ENCODE measurements around the gene YIF1A. TPM values are rescaled to one million over a fixed set of nuclear protein-coding genes. Genes with fewer than 3 reads are reported as not detected.
A peak's percentile ranks its signal among the peaks of the same experiment; 100 is the strongest.

YIF1A gene
- total RNA-seq, 1 donor from 2014 or later: 115 TPM

GRCh38 chr11:66318600-66318970 lies 29.6 kb upstream of the YIF1A start:
- no peak for DNase-seq
- H3K4me1 Mint-ChIP-seq (ENCODE audit: low read depth, unreplicated experiment): peaks cover 41% of the 10 kb centered on the region
- H3K27me3 Mint-ChIP-seq (ENCODE audit: unreplicated experiment): peaks cover 24% of the 10 kb centered on the region
- H3K4me3 Mint-ChIP-seq (ENCODE audit: unreplicated experiment): peak overlapping the region; percentile 74
- no peaks in the 10 kb centered on the region for H3K36me3 Mint-ChIP-seq (ENCODE audit: unreplicated experiment)
- peak overlapping the region; percentile 94 for H3K27ac Mint-ChIP-seq (ENCODE audit: unreplicated experiment)
- TF ChIP-seq CTCF (IDR thresholded peaks at IDR 0.05; ENCODE audit: partially characterized antibody, unreplicated experiment): no peak
- H3K9me3 Mint-ChIP-seq (ENCODE audit: unreplicated experiment): peaks cover 30% of the 10 kb centered on the region

GRCh38 chr11:66317723-66318599 lies 29.0 kb upstream of the YIF1A start:
- Mint-ChIP-seq H3K9me3 (ENCODE audit: unreplicated experiment) (peaks cover 28% of the 10 kb centered on the region), H3K4me1 (ENCODE audit: low read depth, unreplicated experiment) (peaks cover 40% of the 10 kb centered on the region), H3K27me3 (ENCODE audit: unreplicated experiment) (peaks cover 19% of the 10 kb centered on the region), H3K4me3 (ENCODE audit: unreplicated experiment) (peak overlapping the region; percentile 74), H3K27ac (ENCODE audit: unreplicated experiment) (peak overlapping the region; percentile 96), H3K36me3 (ENCODE audit: unreplicated experiment) (no peaks in the 10 kb centered on the region)
- DNase-seq: peak; percentile 71
- no peak for TF ChIP-seq CTCF (IDR thresholded peaks at IDR 0.05; ENCODE audit: partially characterized antibody, unreplicated experiment)

- TF ChIP-seq CTCF (IDR thresholded peaks at IDR 0.05; ENCODE audit: partially characterized antibody, unreplicated experiment): no peak
- peaks cover 40% of the 10 kb centered on the region for H3K4me1 Mint-ChIP-seq (ENCODE audit: low read depth, unreplicated experiment)
- DNase-seq: peak; percentile 58
- peak overlapping the region; percentile 67 for H3K4me3 Mint-ChIP-seq (ENCODE audit: unreplicated experiment)
- peaks cover 30% of the 10 kb centered on the region for H3K9me3 Mint-ChIP-seq (ENCODE audit: unreplicated experiment)
- H3K27me3 Mint-ChIP-seq (ENCODE audit: unreplicated experiment): peaks cover 21% of the 10 kb centered on the region
- H3K36me3 Mint-ChIP-seq (ENCODE audit: unreplicated experiment): no peaks in the 10 kb centered on the region
- peak overlapping the region; percentile 96 for H3K27ac Mint-ChIP-seq (ENCODE audit: unreplicated experiment)
These were observed 28.4 kb upstream of the YIF1A start for GRCh38 chr11:66317322-66317722.

- peak within 1 kb of the TSS; percentile 67 for H3K4me3 Mint-ChIP-seq (ENCODE audit: unreplicated experiment)
- peaks cover 41% of the 10 kb centered on the region for H3K4me1 Mint-ChIP-seq (ENCODE audit: low read depth, unreplicated experiment)
- peaks cover 31% of the 10 kb centered on the region for H3K9me3 Mint-ChIP-seq (ENCODE audit: unreplicated experiment)
- peak within 1 kb of the TSS; percentile 96 for H3K27ac Mint-ChIP-seq (ENCODE audit: unreplicated experiment)
- no peaks in the 10 kb centered on the region for H3K36me3 Mint-ChIP-seq (ENCODE audit: unreplicated experiment)
- TF ChIP-seq CTCF (IDR thresholded peaks at IDR 0.05; ENCODE audit: partially characterized antibody, unreplicated experiment): no peak
- peaks cover 25% of the 10 kb centered on the region for H3K27me3 Mint-ChIP-seq (ENCODE audit: unreplicated experiment)
- DNase-seq: peak; percentile 55
These were observed 27.9 kb upstream of the YIF1A start, which contains the start of gene CD248 for GRCh38 chr11:66316849-66317251. TSS of gene CD248 (minus strand) at chr11:66317044. CDS start at chr11:66317027, 17 bp downstream.

All from glutamatergic neuron (in vitro differentiated cells).